Calu3 (cell line): Measurements from ENCODE around the gene PNISR. TPM values are rescaled to one million over a fixed set of nuclear protein-coding genes. Genes with fewer than 3 reads are reported as not detected.

Experiments used
- BruUV-seq: library from RNA; stranded (reverse); fragments of 400-500 nt; replicated peaks from 2 replicates; lab custom pipeline; 2021; lab: Mats Ljungman, UMichigan
- CTCF ChIA-PET: fragments of 300-600 bp; sonication (Branson Sonifier 250); formaldehyde crosslinking; loops from one replicate; lab custom pipeline; 2022; ENCODE audit warnings: antibody characterized with exemption; lab: Charles Lee
- DNase-seq: peaks from one replicate; pipeline ENCODE4 v3.0.0; 2022
- H3K27ac Mint-ChIP-seq: one replicate; pipeline ENCODE4 v1.8.0; 2022; ENCODE audit warnings: mixed read lengths; ENCODE audit not compliant: unreplicated experiment
- H3K27me3 Mint-ChIP-seq: one replicate; pipeline ENCODE4 v1.8.0; 2022; ENCODE audit warnings: mixed read lengths; ENCODE audit not compliant: unreplicated experiment
- H3K36me3 Mint-ChIP-seq: one replicate; pipeline ENCODE4 v1.8.0; 2022; ENCODE audit warnings: mild to moderate bottlenecking, moderate library complexity, mixed read lengths; ENCODE audit not compliant: insufficient read depth, unreplicated experiment
- H3K4me1 Mint-ChIP-seq: one replicate; pipeline ENCODE4 v1.8.0; 2022; ENCODE audit warnings: mild to moderate bottlenecking, low read depth, mixed read lengths; ENCODE audit not compliant: unreplicated experiment
- H3K4me3 Mint-ChIP-seq: one replicate; pipeline ENCODE4 v1.8.0; 2022; ENCODE audit warnings: mild to moderate bottlenecking, low read depth, moderate library complexity, mixed read lengths; ENCODE audit not compliant: unreplicated experiment
- H3K9me3 Mint-ChIP-seq: one replicate; pipeline ENCODE4 v1.8.0; 2022; ENCODE audit warnings: low read depth, mixed read lengths; ENCODE audit not compliant: unreplicated experiment
- CTCF ChIP-seq: fragments of 200-600 bp; IDR thresholded peaks from one replicate; pipeline ENCODE4 v1.8.0; 2022; ENCODE audit warnings: antibody characterized with exemption; ENCODE audit not compliant: unreplicated experiment
- intact Hi-C: fragments of 100-400 bp; cut with micrococcal nuclease; formaldehyde crosslinking; loops from one replicate; pipeline ENCODE4 v1.10.0; 2022; ENCODE audit not compliant: unreplicated experiment
- total RNA-seq: library from RNA; stranded (reverse); gene quantifications from 2 replicates; pipeline ENCODE4 v1.2.3, GENCODE V29; 2022

The PNISR gene
- total RNA-seq, 1 experiment from 2014 or later = 82.5 TPM

DNA sequence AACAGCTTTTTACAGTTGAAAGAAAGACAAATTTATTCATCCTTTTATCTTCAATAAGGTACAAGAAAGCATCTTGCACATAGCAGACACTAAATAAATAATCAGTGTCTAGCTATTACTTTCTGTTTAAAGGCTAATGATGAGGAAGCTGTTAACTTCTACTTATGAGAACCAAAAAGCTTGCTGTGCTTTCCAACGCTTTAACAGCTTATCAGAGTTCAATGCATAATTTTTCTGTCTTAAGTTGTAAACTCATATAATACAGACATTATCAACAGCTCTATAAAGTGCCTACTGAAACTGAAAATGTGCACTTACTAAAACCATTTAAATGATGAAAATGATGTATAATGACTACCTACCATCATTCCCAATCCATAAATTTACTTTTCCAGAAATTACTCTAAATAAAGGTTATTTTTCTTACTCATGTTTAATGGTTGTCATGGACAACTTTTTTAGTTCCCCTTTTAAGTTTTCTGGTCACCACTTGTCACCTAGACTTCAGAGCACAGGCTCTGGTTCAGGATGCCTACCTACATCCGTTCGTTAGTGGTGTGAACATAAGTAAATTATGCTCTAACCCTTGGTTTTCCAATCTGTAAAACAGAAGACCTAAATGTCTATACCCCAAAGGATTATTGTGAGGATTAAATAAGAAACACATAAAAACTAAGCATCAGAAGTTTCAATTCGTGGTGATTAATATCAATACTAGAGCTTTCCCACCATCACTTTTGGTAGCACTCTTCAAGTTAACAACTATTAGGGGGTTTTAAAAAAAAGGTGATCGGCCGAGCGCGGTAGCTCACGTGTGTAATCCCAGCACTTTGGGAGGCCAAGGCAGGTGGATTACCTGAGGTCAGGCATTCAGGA lies 8.0 kb downstream of the PNISR start:
- no peak for TF ChIP-seq CTCF
- H3K27me3 Mint-ChIP-seq = no peaks in the 10 kb centered on the region
- intact Hi-C loops = no loop called here
- peaks cover 15% of the 10 kb centered on the region for H3K4me1 Mint-ChIP-seq
- DNase-seq = no peak
- CTCF ChIA-PET = interaction anchor here (1.4 kb wide), 1 partner anchor 9 kb away, joined by 7 read pairs; no protein-coding TSS in a partner anchor
- no peak overlapping the region for H3K27ac Mint-ChIP-seq
- no TSS peak for BruUV-seq
- H3K9me3 Mint-ChIP-seq = no peaks in the 10 kb centered on the region
- H3K4me3 Mint-ChIP-seq = no peak overlapping the region
- H3K36me3 Mint-ChIP-seq = peaks cover 17% of the 10 kb centered on the region

DNA sequence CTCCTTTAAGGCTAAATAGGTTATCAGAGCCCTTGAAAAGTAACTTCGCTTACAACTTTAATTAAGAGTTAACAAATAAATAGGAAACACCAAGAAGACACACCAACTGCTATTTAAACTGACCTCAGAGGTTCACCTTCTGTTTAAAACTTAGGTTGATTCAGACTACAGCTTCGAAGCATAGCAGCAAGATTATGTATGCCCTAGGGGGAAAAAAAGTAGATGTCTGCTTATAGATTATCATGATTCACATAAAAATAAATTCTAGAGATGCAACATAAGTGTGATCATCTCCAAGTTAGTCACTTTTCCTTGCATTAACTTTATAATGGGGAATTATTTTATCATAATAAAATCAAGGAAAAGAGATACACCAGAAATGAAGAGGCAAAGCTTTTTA lies 8.9 kb downstream of the PNISR start:
- no peaks in the 10 kb centered on the region for H3K9me3 Mint-ChIP-seq
- CTCF ChIA-PET = interaction anchor here (1.4 kb wide), 1 partner anchor 10 kb away, joined by 7 read pairs; no protein-coding TSS in a partner anchor
- peaks cover 13% of the 10 kb centered on the region for H3K36me3 Mint-ChIP-seq
- H3K4me3 Mint-ChIP-seq = no peak overlapping the region
- peaks cover 7% of the 10 kb centered on the region for H3K4me1 Mint-ChIP-seq
- no peaks in the 10 kb centered on the region for H3K27me3 Mint-ChIP-seq
- no TSS peak for BruUV-seq
- no peak overlapping the region for H3K27ac Mint-ChIP-seq
- DNase-seq = no peak
- intact Hi-C loops = no loop called here
- TF ChIP-seq CTCF = no peak

DNA sequence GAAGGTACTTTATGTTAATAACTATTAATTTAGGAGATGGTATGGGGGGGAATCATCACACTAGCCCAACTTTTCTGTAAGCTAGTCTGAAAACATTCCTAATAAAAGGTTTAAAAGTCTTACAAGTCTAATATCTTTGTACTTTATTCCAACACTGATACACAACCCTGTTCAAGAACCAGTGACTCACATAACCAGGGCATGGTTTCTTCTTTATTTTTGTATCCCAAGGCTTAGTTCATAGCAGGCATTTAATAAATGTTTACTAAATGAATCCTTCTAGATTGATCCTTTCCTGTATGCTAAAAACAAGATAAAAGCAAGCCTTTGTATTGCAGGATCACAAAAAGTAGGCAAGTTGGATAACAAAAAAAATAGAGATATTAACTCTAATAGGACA lies 9.7 kb downstream of the PNISR start:
- no peak for DNase-seq
- intact Hi-C loops = no loop called here
- no peaks in the 10 kb centered on the region for H3K27me3 Mint-ChIP-seq
- CTCF ChIA-PET = no interaction called here
- no peaks in the 10 kb centered on the region for H3K9me3 Mint-ChIP-seq
- BruUV-seq = no TSS peak
- no peak overlapping the region for H3K27ac Mint-ChIP-seq
- no peaks in the 10 kb centered on the region for H3K4me1 Mint-ChIP-seq
- H3K4me3 Mint-ChIP-seq = no peak overlapping the region
- H3K36me3 Mint-ChIP-seq = peaks cover 13% of the 10 kb centered on the region
- TF ChIP-seq CTCF = no peak

DNA sequence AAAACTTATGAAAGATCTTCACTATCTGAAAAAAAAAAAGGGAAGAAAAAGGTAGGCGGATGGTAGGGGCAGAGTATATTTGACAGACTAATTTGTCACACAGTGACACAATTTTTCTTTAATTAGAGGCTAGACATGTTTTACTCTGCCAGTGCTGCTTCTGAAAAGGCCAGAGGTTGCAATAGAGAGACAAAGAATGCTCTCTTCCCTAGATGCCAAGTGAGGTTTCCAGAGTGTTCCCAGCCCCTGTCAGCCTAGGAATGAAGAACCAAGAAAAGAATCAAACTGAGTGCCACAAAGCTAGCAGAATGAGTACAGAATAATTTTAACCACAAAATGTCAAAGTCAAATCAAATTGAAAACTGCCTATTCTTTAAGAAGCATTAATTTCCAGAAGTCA lies 13.0 kb downstream of the PNISR start:
- no peak for DNase-seq
- no peak overlapping the region for H3K4me3 Mint-ChIP-seq
- intact Hi-C loops = no loop called here
- H3K27ac Mint-ChIP-seq = no peak overlapping the region
- H3K36me3 Mint-ChIP-seq = peaks cover 30% of the 10 kb centered on the region
- CTCF ChIA-PET = no interaction called here
- H3K9me3 Mint-ChIP-seq = no peaks in the 10 kb centered on the region
- no TSS peak for BruUV-seq
- no peak for TF ChIP-seq CTCF
- H3K4me1 Mint-ChIP-seq = no peaks in the 10 kb centered on the region
- H3K27me3 Mint-ChIP-seq = no peaks in the 10 kb centered on the region
